Activated CD4-positive, alpha-beta T cell treated with anti-CD3 and anti-CD28 coated beads, Interleukin-2, amount 50 U/mL, for 48 hours (primary cell): ENCODE data around the gene AKAP9.
"Not testable (repeated sequence)": the region's sequence is repeated elsewhere in the genome, so short reads cannot be mapped to it uniquely, and the experiment has no call there.

ENCODE experiments used
- DNase-seq, 2 experiments: peaks; one replicate each; pipeline ENCODE4 v3.0.0-alpha.2; 2020

The AKAP9 gene

GRCh38 chr7:92137557-92137956 is 196.9 kb downstream of the AKAP9 start:
- no peak for DNase-seq

- no peak for DNase-seq
These were observed 200.5 kb downstream of the AKAP9 start for GRCh38 chr7:92141161-92141560.

GRCh38 chr7:92142791-92143190 is 202.1 kb downstream of the AKAP9 start:
- DNase-seq = not testable (repeated sequence)

GRCh38 chr7:92143192-92143880 is 202.7 kb downstream of the AKAP9 start:
- not testable (repeated sequence) for DNase-seq

GRCh38 chr7:92149736-92150239 is 209.1 kb downstream of the AKAP9 start:
- no peak for DNase-seq

- DNase-seq = no peak
These were observed 209.9 kb downstream of the AKAP9 start for GRCh38 chr7:92150450-92151017.

- DNase-seq = no peak
These were observed 214.6 kb downstream of the AKAP9 start for GRCh38 chr7:92155108-92155739.

GRCh38 chr7:92156990-92157389 is 216.3 kb downstream of the AKAP9 start:
- DNase-seq = no peak

GRCh38 chr7:92158660-92159575 is 218.3 kb downstream of the AKAP9 start:
- no peak for DNase-seq
